OCI-LY7 (cell line): ENCODE results near the gene AMPD3. TPM values are rescaled to one million over a fixed set of nuclear protein-coding genes. Genes with fewer than 3 reads are reported as not detected.

Experiments used
- BruUV-seq: library from RNA; stranded (reverse); fragments of 400-500 nt; replicated peaks from 2 replicates; lab custom pipeline; 2021; lab: Mats Ljungman, UMichigan
- CTCF ChIA-PET: fragments of 300-600 bp; sonication (Branson Sonifier 250); formaldehyde crosslinking; loops from one replicate; lab custom pipeline; 2022; ENCODE audit warnings: antibody characterized with exemption; ENCODE audit not compliant: unreplicated experiment; lab: Charles Lee
- POLR2A ChIA-PET: fragments of 300-600 bp; sonication (Branson Sonifier 250); formaldehyde crosslinking; loops from one replicate; lab custom pipeline; 2022; ENCODE audit warnings: antibody characterized with exemption; lab: Charles Lee
- DNase-seq: peaks from one replicate; pipeline ENCODE4 v3.0.0-alpha.2; 2015; ENCODE audit warnings: low spot score
- H2AFZ ChIP-seq: fragments of 200-600 bp; sonication (generic), shearing (Covaris generic); 2 replicates; pipeline ENCODE4 v1.6.1; 2014; ENCODE audit warnings: mild to moderate bottlenecking, antibody characterized with exemption, low read length, moderate library complexity
- H3K27ac ChIP-seq: fragments of 200-600 bp; sonication (generic); 2 replicates; pipeline ENCODE4 v1.5.1; 2014; ENCODE audit warnings: mixed run types, low read depth, mild to moderate bottlenecking, moderate library complexity, low read length, inconsistent platforms; ENCODE audit not compliant: poor library complexity, severe bottlenecking
- H3K36me3 ChIP-seq: fragments of 200-600 bp; sonication (generic); 2 replicates; pipeline ENCODE4 v1.6.1; 2014; ENCODE audit warnings: mild to moderate bottlenecking, antibody characterized with exemption, low read length, moderate library complexity, mixed read lengths; ENCODE audit not compliant: insufficient read depth
- H3K4me1 ChIP-seq: fragments of 200-600 bp; sonication (generic); 2 replicates; pipeline ENCODE4 v1.5.1; 2014; ENCODE audit warnings: mild to moderate bottlenecking, low read length; ENCODE audit not compliant: insufficient read depth, poor library complexity, severe bottlenecking
- H3K4me2 ChIP-seq: fragments of 200-600 bp; sonication (generic); 2 replicates; pipeline ENCODE4 v1.6.1; 2014; ENCODE audit warnings: mild to moderate bottlenecking, low read length
- H3K4me3 ChIP-seq: fragments of 200-600 bp; sonication (generic); 2 replicates; pipeline ENCODE4 v1.5.1; 2014; ENCODE audit warnings: mild to moderate bottlenecking, low read depth, low read length; ENCODE audit not compliant: poor library complexity, severe bottlenecking
- H3K79me2 ChIP-seq: fragments of 200-600 bp; sonication (generic); 2 replicates; pipeline ENCODE4 v1.6.1; 2016; ENCODE audit warnings: low read depth, mild to moderate bottlenecking, low read length, moderate library complexity, mixed read lengths; ENCODE audit not compliant: insufficient read depth
- H3K9me2 ChIP-seq: fragments of 200-600 bp; sonication (generic); 2 replicates; pipeline ENCODE4 v1.6.1; 2016; ENCODE audit warnings: mild to moderate bottlenecking, low read length, mixed read lengths; ENCODE audit not compliant: insufficient read depth
- H3K9me3 ChIP-seq: fragments of 200-600 bp; sonication (generic); 2 replicates; pipeline ENCODE4 v1.6.1; 2014; ENCODE audit warnings: mild to moderate bottlenecking, mixed run types, low read length, mixed read lengths
- H4K20me1 ChIP-seq: fragments of 200-600 bp; sonication (generic); 2 replicates; pipeline ENCODE4 v1.6.1; 2014; ENCODE audit warnings: mild to moderate bottlenecking, antibody characterized with exemption, low read length, moderate library complexity, mixed read lengths; ENCODE audit not compliant: insufficient read depth
- CTCF ChIP-seq: fragments of 200-600 bp; sonication (generic); conservative IDR thresholded peaks from 2 replicates; pipeline ENCODE4 v1.5.1; 2014; ENCODE audit warnings: mild to moderate bottlenecking, antibody characterized with exemption, low read length, moderate library complexity, mixed read lengths
- EZH2phosphoT487 ChIP-seq: fragments of 200-600 bp; sonication (generic); IDR thresholded peaks from 2 replicates; pipeline ENCODE4 v1.6.1; 2018; ENCODE audit warnings: low read depth, borderline replicate concordance, mild to moderate bottlenecking, mixed run types, antibody characterized with exemption, low read length, moderate library complexity, mixed read lengths
- intact Hi-C: fragments of 100-400 bp; cut with micrococcal nuclease; formaldehyde crosslinking; loops from one replicate; pipeline ENCODE4 v1.10.0; 2022; ENCODE audit not compliant: unreplicated experiment
- total RNA-seq, 2 experiments: library from RNA; depleted of rRNA in 1 of 2; stranded (reverse); fragments of >200 nt in 1 of 2; shearing (Covaris generic) in 1 of 2; gene quantifications; 2 replicates each; pipeline ENCODE4 v1.2.3, GENCODE V29; 2014 to 2022

Gene AMPD3
- total RNA-seq, 2 experiments from 2014 or later, result 13.5 to 25.6 TPM

- no peak overlapping the region for H2AFZ ChIP-seq
- DNase-seq, result no peak
- peaks cover 7% of the 10 kb centered on the region for H3K4me1 ChIP-seq
- peaks cover 88% of the 10 kb centered on the region for H3K36me3 ChIP-seq
- no peaks in the 10 kb centered on the region for H3K79me2 ChIP-seq
- H4K20me1 ChIP-seq, result no peaks in the 10 kb centered on the region
- no TSS peak for BruUV-seq
- H3K9me2 ChIP-seq, result no peaks in the 10 kb centered on the region
- no peak overlapping the region for H3K4me3 ChIP-seq
- no peak overlapping the region for H3K27ac ChIP-seq
- H3K4me2 ChIP-seq, result no peak overlapping the region
- no peaks in the 10 kb centered on the region for H3K9me3 ChIP-seq
- intact Hi-C loops, result no loop called here
- CTCF ChIA-PET, result no interaction called here
- POLR2A ChIA-PET, result interaction anchor here (0.7 kb wide), 1 partner anchor 20 kb away, joined by 3 read pairs; no protein-coding TSS in a partner anchor
- TF ChIP-seq EZH2phosphoT487 (no peak), CTCF (no peak)
Observed at GRCh38 chr11:10490398-10491241, 35.6 kb downstream of the AMPD3 start.

GRCh38 chr11:10492084-10492483 lies 37.0 kb downstream of the AMPD3 start:
- Histone ChIP-seq H3K4me1 (peaks cover 3% of the 10 kb centered on the region), H3K4me3 (no peak overlapping the region), H3K9me2 (no peaks in the 10 kb centered on the region), H3K9me3 (no peaks in the 10 kb centered on the region), H2AFZ (no peak overlapping the region), H3K4me2 (no peak overlapping the region), H3K79me2 (no peaks in the 10 kb centered on the region), H3K36me3 (peaks cover 87% of the 10 kb centered on the region), H3K27ac (no peak overlapping the region), H4K20me1 (no peaks in the 10 kb centered on the region)
- no peak for DNase-seq
- POLR2A ChIA-PET, result no interaction called here
- intact Hi-C loops, result no loop called here
- CTCF ChIA-PET, result no interaction called here
- BruUV-seq, result no TSS peak
- no peak for TF ChIP-seq CTCF
- no peak for TF ChIP-seq EZH2phosphoT487

DNA sequence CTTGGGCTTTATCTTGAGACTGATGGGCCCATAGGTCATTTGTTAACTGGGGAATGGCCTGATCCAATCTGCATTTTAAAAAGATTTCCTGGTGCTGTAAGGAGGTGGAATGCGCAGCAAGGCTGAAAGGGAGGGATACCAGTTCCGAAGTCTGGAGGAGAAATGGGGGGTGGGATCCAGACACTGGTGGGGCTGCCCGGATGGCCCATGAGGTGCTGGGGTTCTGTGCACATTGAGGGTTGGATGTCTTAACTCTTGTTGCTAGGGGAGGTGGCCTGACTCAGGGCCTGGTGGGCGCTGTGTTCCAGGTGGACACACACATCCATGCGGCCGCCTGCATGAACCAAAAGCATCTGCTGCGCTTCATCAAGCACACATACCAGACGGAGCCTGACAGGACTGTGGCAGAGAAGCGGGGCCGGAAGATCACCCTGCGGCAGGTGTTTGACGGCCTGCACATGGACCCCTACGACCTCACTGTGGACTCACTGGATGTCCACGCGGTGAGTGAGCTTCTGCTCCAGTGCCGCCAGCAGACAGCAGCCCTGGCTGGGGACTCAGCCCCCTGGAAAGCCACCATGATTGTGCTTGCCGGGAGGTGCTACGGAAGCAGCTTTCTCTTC lies 38.1 kb downstream of the AMPD3 start:
- Histone ChIP-seq H4K20me1 (no peaks in the 10 kb centered on the region), H3K79me2 (no peaks in the 10 kb centered on the region), H3K27ac (no peak overlapping the region), H2AFZ (no peak overlapping the region), H3K9me2 (no peaks in the 10 kb centered on the region), H3K4me1 (peaks cover 1% of the 10 kb centered on the region), H3K9me3 (no peaks in the 10 kb centered on the region), H3K4me2 (no peak overlapping the region), H3K36me3 (peaks cover 90% of the 10 kb centered on the region), H3K4me3 (no peak overlapping the region)
- CTCF ChIA-PET, result no interaction called here
- TF ChIP-seq CTCF (no peak), EZH2phosphoT487 (no peak)
- intact Hi-C loops, result no loop called here
- DNase-seq, result no peak
- BruUV-seq, result no TSS peak
- POLR2A ChIA-PET, result no interaction called here
